Keratinocyte (primary cell): ENCODE measurements around the gene NOS1AP. TPM values are rescaled to one million over a fixed set of nuclear protein-coding genes. Genes with fewer than 3 reads are reported as not detected.

ENCODE experiments used
- DNase-seq: peaks from one replicate; pipeline ENCODE4 v3.0.0-alpha.2; 2011; ENCODE audit warnings: low read depth, missing footprints, low spot score
- FAIRE-seq: peaks from 2 replicates; lab custom pipeline; 2011; peaks lifted over from hg19 to GRCh38; lab: Jason Lieb, UNC
- H2AFZ ChIP-seq: 2 replicates; pipeline ENCODE4 v1.6.0; 2012; ENCODE audit warnings: low read length, control low read depth, inconsistent platforms; ENCODE audit not compliant: control insufficient read depth
- H3K27ac ChIP-seq: 2 replicates; pipeline ENCODE4 v1.5.1; 2011; ENCODE audit warnings: low read length; ENCODE audit not compliant: control insufficient read depth, insufficient read depth
- H3K27me3 ChIP-seq: 3 replicates; pipeline ENCODE4 v1.6.0; 2011; ENCODE audit warnings: low read length; ENCODE audit not compliant: control insufficient read depth, insufficient read depth; ENCODE audit errors: extremely low read depth
- H3K36me3 ChIP-seq, 2 experiments: 2 replicates in 1 of 2; 3 replicates in 1 of 2; pipeline ENCODE4 v1.5.1; 2011; ENCODE audit warnings: low read length in 2 of 2, mild to moderate bottlenecking in 1 of 2; ENCODE audit not compliant: control insufficient read depth in 2 of 2, insufficient read depth in 2 of 2; ENCODE audit errors: extremely low read depth in 1 of 2
- H3K4me1 ChIP-seq: 3 replicates; pipeline ENCODE4 v1.5.1; 2011; ENCODE audit warnings: low read length; ENCODE audit not compliant: control insufficient read depth, insufficient read depth; ENCODE audit errors: extremely low read depth
- H3K4me2 ChIP-seq: 3 replicates; pipeline ENCODE4 v1.6.0; 2011; ENCODE audit warnings: low read depth, low read length; ENCODE audit not compliant: control insufficient read depth, insufficient read depth; ENCODE audit errors: extremely low read depth
- H3K4me3 ChIP-seq, 3 experiments: fragments of 200-600 bp in 1 of 3; sonication (generic) in 1 of 3; 2 replicates in 2 of 3; 3 replicates in 1 of 3; pipeline ENCODE4 v1.5.1; 2011 to 2016; ENCODE audit warnings: low read length in 3 of 3, mild to moderate bottlenecking in 3 of 3, control low read depth in 2 of 3, inconsistent platforms in 1 of 3, low read depth in 1 of 3, mixed read lengths in 1 of 3, mixed run types in 1 of 3, moderate library complexity in 1 of 3; ENCODE audit not compliant: control insufficient read depth in 2 of 3, insufficient read depth in 2 of 3; ENCODE audit errors: extremely low read depth in 1 of 3
- H3K79me2 ChIP-seq: 2 replicates; pipeline ENCODE4 v1.6.0; 2012; ENCODE audit warnings: low read length; ENCODE audit not compliant: control insufficient read depth, insufficient read depth
- H3K9ac ChIP-seq: 3 replicates; pipeline ENCODE4 v1.6.0; 2011; ENCODE audit warnings: low read length; ENCODE audit not compliant: control insufficient read depth, insufficient read depth; ENCODE audit errors: extremely low read depth
- H3K9me1 ChIP-seq: 3 replicates; pipeline ENCODE4 v1.6.0; 2011; ENCODE audit warnings: low read length; ENCODE audit not compliant: control insufficient read depth, insufficient read depth; ENCODE audit errors: extremely low read depth
- H3K9me3 ChIP-seq: 2 replicates; pipeline ENCODE4 v1.5.1; 2012; ENCODE audit warnings: low read depth, low read length; ENCODE audit not compliant: control insufficient read depth
- H4K20me1 ChIP-seq: 3 replicates; pipeline ENCODE4 v1.6.0; 2011; ENCODE audit warnings: low read length; ENCODE audit not compliant: control insufficient read depth, insufficient read depth; ENCODE audit errors: extremely low read depth
- EZH2 ChIP-seq: IDR thresholded peaks from one replicate; pipeline ENCODE4 v1.6.1; 2012; ENCODE audit warnings: inconsistent platforms, mild to moderate bottlenecking, low read length, moderate library complexity
- dilution Hi-C: fragments of 300-500 bp; cut with MboI; formaldehyde crosslinking; loops from one replicate; pipeline ENCODE4 v1.7.0; 2020; ENCODE audit warnings: low sequenced_read_pairs; ENCODE audit not compliant: extremely low pct_ligation_motif_present
- polyA plus RNA-seq, 5 experiments: library from polyadenylated mRNA; depleted of rRNA in 3 of 5; stranded (reverse) in 3 of 5; stranded (forward) in 1 of 5; unstranded in 1 of 5; fragments of >200 nt; gene quantifications; 1 replicate in 1 of 5; 2 replicates in 3 of 5; 3 replicates in 1 of 5; pipeline versions ENCODE4 v1.2.1 to v1.2.3, GENCODE V29; 2011 to 2012; ENCODE audit warnings: missing spikeins in 2 of 5, low read depth in 1 of 5, low replicate concordance in 1 of 5
- TF ChIP-seq, protein P1 (sequence below), 3 experiments: IDR thresholded peaks in 1 of 3; conservative IDR thresholded peaks in 1 of 3; optimal IDR thresholded peaks in 1 of 3; 2 replicates in 2 of 3; 3 replicates in 1 of 3; pipeline versions ENCODE3 to v1.5.1; 2011; ENCODE audit warnings: low read length in 3 of 3, mild to moderate bottlenecking in 3 of 3, moderate library complexity in 2 of 3, control low read depth in 1 of 3, inconsistent platforms in 1 of 3; ENCODE audit not compliant: insufficient read depth in 2 of 3; ENCODE audit errors: extremely low read depth in 1 of 3

NOS1AP gene
- polyA plus RNA-seq, 1 donor (not counting 4 experiments of a cell fraction or from before 2014, with no cell fraction given): not detected

DNA sequence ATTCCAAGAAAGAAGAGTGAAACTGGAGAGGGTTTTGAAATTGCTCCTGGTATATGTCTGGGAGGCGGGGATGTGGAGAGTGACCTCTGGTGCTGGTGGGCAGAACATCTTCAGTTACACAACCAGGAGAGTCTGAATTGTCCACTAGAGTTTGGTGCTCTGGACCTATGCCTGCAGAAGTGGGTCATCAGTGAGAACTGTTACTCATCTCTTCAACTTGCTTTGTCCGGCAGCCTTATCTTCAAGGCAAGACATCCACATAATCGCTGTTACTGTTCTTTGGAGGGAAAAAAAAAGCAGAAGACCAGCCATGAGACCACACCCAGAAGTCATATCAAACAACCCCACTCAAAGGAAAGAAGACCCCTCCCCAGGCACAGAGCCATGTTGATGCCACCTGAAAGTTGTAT, 327.6 kb downstream of the NOS1AP start:
- Histone ChIP-seq H4K20me1 (no peaks in the 10 kb centered on the region), H3K27me3 (peaks cover 7% of the 10 kb centered on the region), H3K9me1 (no peaks in the 10 kb centered on the region), H3K9me3 (no peaks in the 10 kb centered on the region), H3K36me3 (no peaks in the 10 kb centered on the region), H3K27ac (no peak overlapping the region), H3K9ac (no peak overlapping the region), H3K4me1 (no peaks in the 10 kb centered on the region), H3K4me2 (no peak overlapping the region), H2AFZ (no peak overlapping the region), H3K79me2 (no peaks in the 10 kb centered on the region), H3K4me3 (no peak overlapping the region)
- dilution Hi-C loops: no loop called here
- FAIRE-seq (no peak), DNase-seq (no peak)
- TF ChIP-seq, protein P1, sequence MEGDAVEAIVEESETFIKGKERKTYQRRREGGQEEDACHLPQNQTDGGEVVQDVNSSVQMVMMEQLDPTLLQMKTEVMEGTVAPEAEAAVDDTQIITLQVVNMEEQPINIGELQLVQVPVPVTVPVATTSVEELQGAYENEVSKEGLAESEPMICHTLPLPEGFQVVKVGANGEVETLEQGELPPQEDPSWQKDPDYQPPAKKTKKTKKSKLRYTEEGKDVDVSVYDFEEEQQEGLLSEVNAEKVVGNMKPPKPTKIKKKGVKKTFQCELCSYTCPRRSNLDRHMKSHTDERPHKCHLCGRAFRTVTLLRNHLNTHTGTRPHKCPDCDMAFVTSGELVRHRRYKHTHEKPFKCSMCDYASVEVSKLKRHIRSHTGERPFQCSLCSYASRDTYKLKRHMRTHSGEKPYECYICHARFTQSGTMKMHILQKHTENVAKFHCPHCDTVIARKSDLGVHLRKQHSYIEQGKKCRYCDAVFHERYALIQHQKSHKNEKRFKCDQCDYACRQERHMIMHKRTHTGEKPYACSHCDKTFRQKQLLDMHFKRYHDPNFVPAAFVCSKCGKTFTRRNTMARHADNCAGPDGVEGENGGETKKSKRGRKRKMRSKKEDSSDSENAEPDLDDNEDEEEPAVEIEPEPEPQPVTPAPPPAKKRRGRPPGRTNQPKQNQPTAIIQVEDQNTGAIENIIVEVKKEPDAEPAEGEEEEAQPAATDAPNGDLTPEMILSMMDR (optimal IDR thresholded peaks at IDR 0.05 in 1 of 3, IDR thresholded peaks at IDR 0.05 in 1 of 3, conservative IDR thresholded peaks at IDR 0.05 in 1 of 3; ENCODE audit: extremely low read depth in 1 of 3, insufficient read depth in 2 of 3, low read length in 3 of 3): peak in 1 of 3 experiments; percentile 3
- TF ChIP-seq EZH2: no peak

DNA sequence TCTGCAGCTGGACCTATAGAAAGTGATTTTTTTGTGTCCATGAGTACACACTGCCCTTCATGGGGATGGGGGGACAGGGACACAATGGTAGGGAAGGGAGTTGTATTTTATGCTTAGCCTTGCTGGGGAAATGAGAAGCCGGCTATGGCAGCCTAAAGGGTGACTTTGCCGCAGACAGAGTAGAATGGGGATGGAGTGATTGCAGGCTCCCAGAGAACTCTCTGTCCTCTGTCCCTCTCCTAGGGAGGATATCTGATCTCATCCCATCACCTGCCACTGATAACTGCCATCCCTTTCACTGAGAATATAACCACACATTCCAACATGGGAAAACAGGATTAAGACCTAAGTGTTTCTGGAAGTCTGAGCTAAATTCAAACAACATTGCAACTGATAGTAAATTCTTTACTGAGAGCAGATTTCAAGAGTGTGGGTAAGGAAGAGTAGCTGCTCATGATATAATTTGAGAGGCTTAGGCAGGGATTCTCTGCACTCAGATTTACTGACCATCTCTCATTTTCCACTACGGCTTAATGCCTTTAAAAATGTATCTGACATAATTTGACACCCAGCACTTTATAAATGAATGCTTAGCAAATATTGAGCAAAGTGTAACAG, 328.6 kb downstream of the NOS1AP start:
- no peak overlapping the region for H3K4me3 ChIP-seq
- H3K36me3 ChIP-seq: no peaks in the 10 kb centered on the region
- no peak overlapping the region for H3K4me2 ChIP-seq
- H3K9me1 ChIP-seq: no peaks in the 10 kb centered on the region
- peaks cover 7% of the 10 kb centered on the region for H3K27me3 ChIP-seq
- H3K27ac ChIP-seq: no peak overlapping the region
- no peaks in the 10 kb centered on the region for H3K4me1 ChIP-seq
- no peak overlapping the region for H2AFZ ChIP-seq
- dilution Hi-C loops: no loop called here
- no peak for FAIRE-seq
- H3K9ac ChIP-seq: no peak overlapping the region
- H3K9me3 ChIP-seq: no peaks in the 10 kb centered on the region
- no peaks in the 10 kb centered on the region for H3K79me2 ChIP-seq
- no peak for DNase-seq
- TF ChIP-seq, protein P1 (optimal IDR thresholded peaks at IDR 0.05 in 1 of 3, IDR thresholded peaks at IDR 0.05 in 1 of 3, conservative IDR thresholded peaks at IDR 0.05 in 1 of 3; ENCODE audit: extremely low read depth in 1 of 3, insufficient read depth in 2 of 3, low read length in 3 of 3): no peak
- TF ChIP-seq EZH2: no peak
- H4K20me1 ChIP-seq: no peaks in the 10 kb centered on the region
